ENCODE results near the gene MUC2.

The MUC2 gene

GRCh38 chr11:1078191-1078601 lies 3.5 kb downstream of the MUC2 start:
- no peak overlapping the region for H3K4me3 ChIP-seq (ENCODE audit: low read length)
- no peak for TF ChIP-seq CTCF (IDR thresholded peaks at IDR 0.05; ENCODE audit: insufficient read depth, low read depth, low read length, missing control alignments)
- DNase-seq (ENCODE audit: low read depth): no peak

GRCh38 chr11:1081601-1082311 lies 7.1 kb downstream of the MUC2 start:
- no peak for TF ChIP-seq CTCF (IDR thresholded peaks at IDR 0.05; ENCODE audit: insufficient read depth, low read depth, low read length, missing control alignments)
- no peak overlapping the region for H3K4me3 ChIP-seq (ENCODE audit: low read length)
- DNase-seq (ENCODE audit: low read depth): no peak

- TF ChIP-seq CTCF (IDR thresholded peaks at IDR 0.05; ENCODE audit: insufficient read depth, low read depth, low read length, missing control alignments): no peak
- H3K4me3 ChIP-seq (ENCODE audit: low read length): no peak overlapping the region
- DNase-seq (ENCODE audit: low read depth): no peak
Measured at GRCh38 chr11:1082346-1082727, 7.7 kb downstream of the MUC2 start.

GRCh38 chr11:1082728-1083620 lies 8.3 kb downstream of the MUC2 start:
- H3K4me3 ChIP-seq (ENCODE audit: low read length): no peak overlapping the region
- no peak for TF ChIP-seq CTCF (IDR thresholded peaks at IDR 0.05; ENCODE audit: insufficient read depth, low read depth, low read length, missing control alignments)
- DNase-seq (ENCODE audit: low read depth): no peak

- TF ChIP-seq CTCF (IDR thresholded peaks at IDR 0.05; ENCODE audit: insufficient read depth, low read depth, low read length, missing control alignments): no peak
- no peak overlapping the region for H3K4me3 ChIP-seq (ENCODE audit: low read length)
- no peak for DNase-seq (ENCODE audit: low read depth)
Measured at GRCh38 chr11:1083621-1084551, 9.2 kb downstream of the MUC2 start.

- DNase-seq (ENCODE audit: low read depth): no peak
- no peak for TF ChIP-seq CTCF (IDR thresholded peaks at IDR 0.05; ENCODE audit: insufficient read depth, low read depth, low read length, missing control alignments)
- H3K4me3 ChIP-seq (ENCODE audit: low read length): no peak overlapping the region
Measured at GRCh38 chr11:1084561-1085439, 10.1 kb downstream of the MUC2 start.
